ENCODE results near the gene MCOLN1. TPM values are rescaled to one million over a fixed set of nuclear protein-coding genes. Genes with fewer than 3 reads are reported as not detected.

The MCOLN1 gene
- total RNA-seq, 5 donors from 2014 or later (not counting 1 experiment from before 2014, with no cell fraction given), result 13.0 to 16.7 (median 15.3) TPM

- no peaks in the 10 kb centered on the region for H3K27me3 Mint-ChIP-seq
- Histone ChIP-seq H3K9me3 (no peaks in the 10 kb centered on the region), H3K4me3 (ENCODE audit: control insufficient read depth in 1 of 2, extremely low read depth in 1 of 2, low read length in 1 of 2) (no peak overlapping the region), H3K4me1 (ENCODE audit: control insufficient read depth in 1 of 2, extremely low read depth in 1 of 2, insufficient read depth in 2 of 2, low read length in 2 of 2) (peaks cover 8 to 21% of the 10 kb centered on the region in 2 experiments), H3K27me3 (replicated peaks in 1 of 2; ENCODE audit: control insufficient read depth in 2 of 2, extremely low read depth in 1 of 2, insufficient read depth in 2 of 2, low read length in 1 of 2) (peaks cover 0 to 3% of the 10 kb centered on the region in 2 experiments), H3K36me3 (ENCODE audit: control insufficient read depth in 2 of 2, extremely low read depth in 1 of 2, insufficient read depth in 1 of 2, low read length in 1 of 2) (peaks cover 7 to 11% of the 10 kb centered on the region in 2 donors), H3K27ac (ENCODE audit: low read length) (no peak overlapping the region)
- peaks cover 12% of the 10 kb centered on the region for H3K36me3 Mint-ChIP-seq
- 93% methylated on average over 15 of the region's 31 CpGs for WGBS (ENCODE audit: insufficient coverage)
- no peaks in the 10 kb centered on the region for H3K9me3 Mint-ChIP-seq
- H3K4me3 Mint-ChIP-seq, result no peak overlapping the region
- CTCF ChIA-PET, result no interaction called here
- peaks cover 9 to 14% (median 13%) of the 10 kb centered on the region in 3 donors for H3K4me1 Mint-ChIP-seq
- no peak overlapping the region for H3K27ac Mint-ChIP-seq
- POLR2A ChIA-PET, result interaction anchor here in 1 of 2 donors (0.6 kb wide), 1 partner anchor 1883 kb away, joined by 8 read pairs; no protein-coding TSS in a partner anchor
- ATAC-seq (replicated peaks in 1 of 4) (no peak), DNase-seq (no peak)
Observed at GRCh38 chr19:7526059-7526929, 3.9 kb downstream of the MCOLN1 start.

- Histone ChIP-seq H3K27me3 (replicated peaks in 1 of 2; ENCODE audit: control insufficient read depth in 2 of 2, extremely low read depth in 1 of 2, insufficient read depth in 2 of 2, low read length in 1 of 2) (peaks cover 0 to 3% of the 10 kb centered on the region in 2 experiments), H3K9me3 (no peaks in the 10 kb centered on the region), H3K4me3 (ENCODE audit: control insufficient read depth in 1 of 2, extremely low read depth in 1 of 2, low read length in 1 of 2) (no peak overlapping the region), H3K36me3 (ENCODE audit: control insufficient read depth in 2 of 2, extremely low read depth in 1 of 2, insufficient read depth in 1 of 2, low read length in 1 of 2) (peaks cover 7 to 11% of the 10 kb centered on the region in 2 donors), H3K4me1 (ENCODE audit: control insufficient read depth in 1 of 2, extremely low read depth in 1 of 2, insufficient read depth in 2 of 2, low read length in 2 of 2) (peaks cover 8 to 12% of the 10 kb centered on the region in 2 experiments), H3K27ac (ENCODE audit: low read length) (no peak overlapping the region)
- H3K27me3 Mint-ChIP-seq, result no peaks in the 10 kb centered on the region
- no peak for DNase-seq
- ChIA-PET POLR2A (interaction anchor here in 1 of 2 donors (0.6 kb wide), 1 partner anchor 20 kb away, joined by 4 read pairs; no protein-coding TSS in a partner anchor), CTCF (no interaction called here)
- H3K36me3 Mint-ChIP-seq, result peaks cover 12% of the 10 kb centered on the region
- no peaks in the 10 kb centered on the region for H3K9me3 Mint-ChIP-seq
- H3K27ac Mint-ChIP-seq, result no peak overlapping the region
- WGBS (ENCODE audit: insufficient coverage), result 80% methylated on average over 13 of the region's 25 CpGs
- H3K4me3 Mint-ChIP-seq, result no peak overlapping the region
- H3K4me1 Mint-ChIP-seq, result peaks cover 0 to 6% (median 6%) of the 10 kb centered on the region in 3 donors
- ATAC-seq (replicated peaks in 1 of 4), result no peak
Observed at GRCh38 chr19:7527516-7528191, 5.2 kb downstream of the MCOLN1 start.

- Mint-ChIP-seq H3K9me3 (no peaks in the 10 kb centered on the region), H3K4me1 (peaks cover 0 to 6% (median 6%) of the 10 kb centered on the region in 3 donors), H3K4me3 (no peak overlapping the region), H3K36me3 (peaks cover 12% of the 10 kb centered on the region), H3K27me3 (no peaks in the 10 kb centered on the region), H3K27ac (no peak overlapping the region)
- ChIA-PET CTCF (no interaction called here), POLR2A (no interaction called here)
- H3K4me1 ChIP-seq (ENCODE audit: control insufficient read depth in 1 of 2, extremely low read depth in 1 of 2, insufficient read depth in 2 of 2, low read length in 2 of 2), result peaks cover 4 to 8% of the 10 kb centered on the region in 2 experiments
- H3K27ac ChIP-seq (ENCODE audit: low read length), result no peak overlapping the region
- H3K9me3 ChIP-seq, result no peaks in the 10 kb centered on the region
- no peaks in the 10 kb centered on the region for H3K27me3 ChIP-seq (replicated peaks in 1 of 2; ENCODE audit: control insufficient read depth in 2 of 2, extremely low read depth in 1 of 2, insufficient read depth in 2 of 2, low read length in 1 of 2)
- WGBS (ENCODE audit: insufficient coverage), result 93% methylated on average over 6 of the region's 7 CpGs
- H3K36me3 ChIP-seq (ENCODE audit: control insufficient read depth in 2 of 2, extremely low read depth in 1 of 2, insufficient read depth in 1 of 2, low read length in 1 of 2), result peaks cover 7 to 11% of the 10 kb centered on the region in 2 donors
- H3K4me3 ChIP-seq (ENCODE audit: control insufficient read depth in 1 of 2, extremely low read depth in 1 of 2, low read length in 1 of 2), result no peak overlapping the region
- no peak for DNase-seq
- ATAC-seq (replicated peaks in 1 of 4), result no peak
Observed at GRCh38 chr19:7528192-7528519, 5.7 kb downstream of the MCOLN1 start.

- peaks cover 7 to 11% of the 10 kb centered on the region in 2 donors for H3K36me3 ChIP-seq (ENCODE audit: control insufficient read depth in 2 of 2, extremely low read depth in 1 of 2, insufficient read depth in 1 of 2, low read length in 1 of 2)
- no peak for ATAC-seq (replicated peaks in 1 of 4)
- no peak overlapping the region for H3K27ac Mint-ChIP-seq
- H3K27me3 ChIP-seq (replicated peaks in 1 of 2; ENCODE audit: control insufficient read depth in 2 of 2, extremely low read depth in 1 of 2, insufficient read depth in 2 of 2, low read length in 1 of 2), result no peaks in the 10 kb centered on the region
- peaks cover 0 to 5% (median 3%) of the 10 kb centered on the region in 3 donors for H3K4me1 Mint-ChIP-seq
- H3K4me3 ChIP-seq (ENCODE audit: control insufficient read depth in 1 of 2, extremely low read depth in 1 of 2, low read length in 1 of 2), result no peak overlapping the region
- ChIA-PET CTCF (no interaction called here), POLR2A (no interaction called here)
- no peak for DNase-seq
- H3K9me3 ChIP-seq, result no peaks in the 10 kb centered on the region
- H3K27ac ChIP-seq (ENCODE audit: low read length), result no peak overlapping the region
- peaks cover 0 to 8% of the 10 kb centered on the region in 2 experiments for H3K4me1 ChIP-seq (ENCODE audit: control insufficient read depth in 1 of 2, extremely low read depth in 1 of 2, insufficient read depth in 2 of 2, low read length in 2 of 2)
- no peaks in the 10 kb centered on the region for H3K27me3 Mint-ChIP-seq
- H3K9me3 Mint-ChIP-seq, result no peaks in the 10 kb centered on the region
- no peak overlapping the region for H3K4me3 Mint-ChIP-seq
- WGBS (ENCODE audit: insufficient coverage), result 95% methylated on average over 32 of the region's 32 CpGs
- peaks cover 12% of the 10 kb centered on the region for H3K36me3 Mint-ChIP-seq
Observed at GRCh38 chr19:7528522-7529245, 6.3 kb downstream of the MCOLN1 start.

GRCh38 chr19:7529246-7529600, 6.8 kb downstream of the MCOLN1 start:
- Mint-ChIP-seq H3K27ac (no peak overlapping the region), H3K4me1 (peaks cover 0 to 7% (median 5%) of the 10 kb centered on the region in 3 donors), H3K36me3 (peaks cover 12% of the 10 kb centered on the region), H3K9me3 (no peaks in the 10 kb centered on the region), H3K27me3 (no peaks in the 10 kb centered on the region), H3K4me3 (no peak overlapping the region)
- H3K27me3 ChIP-seq (replicated peaks in 1 of 2; ENCODE audit: control insufficient read depth in 2 of 2, extremely low read depth in 1 of 2, insufficient read depth in 2 of 2, low read length in 1 of 2), result no peaks in the 10 kb centered on the region
- peaks cover 7 to 11% of the 10 kb centered on the region in 2 donors for H3K36me3 ChIP-seq (ENCODE audit: control insufficient read depth in 2 of 2, extremely low read depth in 1 of 2, insufficient read depth in 1 of 2, low read length in 1 of 2)
- DNase-seq (no peak), ATAC-seq (replicated peaks in 1 of 4) (no peak)
- H3K4me1 ChIP-seq (ENCODE audit: control insufficient read depth in 1 of 2, extremely low read depth in 1 of 2, insufficient read depth in 2 of 2, low read length in 2 of 2), result peaks cover 0 to 10% of the 10 kb centered on the region in 2 experiments
- H3K27ac ChIP-seq (ENCODE audit: low read length), result no peak overlapping the region
- CTCF ChIA-PET, result no interaction called here
- no peaks in the 10 kb centered on the region for H3K9me3 ChIP-seq
- WGBS (ENCODE audit: insufficient coverage), result 90% methylated on average over 15 of the region's 15 CpGs
- POLR2A ChIA-PET, result no interaction called here
- no peak overlapping the region for H3K4me3 ChIP-seq (ENCODE audit: control insufficient read depth in 1 of 2, extremely low read depth in 1 of 2, low read length in 1 of 2)
